Right lobe of liver (tissue), 6 donors: Measurements from ENCODE around the gene MSL3. TPM values are rescaled to one million over a fixed set of nuclear protein-coding genes. Genes with fewer than 3 reads are reported as not detected.
A peak's percentile ranks its signal among the peaks of the same experiment; 100 is the strongest.

Experiments used
- ATAC-seq, 4 donors: fragments of 200-7000 bp; cut with Tn5 transposase; one replicate each; pipeline ENCODE4 v1.9.1; 2020; ENCODE audit warnings: mild to moderate bottlenecking in 4 of 4, moderate library complexity in 4 of 4
- DNase-seq, 3 donors: peaks; one replicate each; pipeline ENCODE4 v3.0.0-alpha.2; 2020
- H3K27ac ChIP-seq, 3 donors: fragments of 200-600 bp; one replicate each; pipeline ENCODE4 v1.8.0; 2022
- H3K27me3 ChIP-seq, 2 donors: fragments of 200-600 bp; one replicate each; pipeline ENCODE4 v1.8.0; 2022
- H3K36me3 ChIP-seq, 4 donors: fragments of 200-600 bp; sonication (generic) in 1 of 4; one replicate each; pipeline versions ENCODE4 v1.5.1 to v1.8.0; 2017 to 2022; ENCODE audit warnings: control low read depth in 1 of 4
- H3K4me1 ChIP-seq, 4 donors: fragments of 200-600 bp; sonication (generic) in 1 of 4; one replicate each; pipeline versions ENCODE4 v1.5.1 to v1.8.0; 2017 to 2022; ENCODE audit warnings: control low read depth in 1 of 4
- H3K4me3 ChIP-seq, 3 donors: fragments of 200-600 bp; one replicate each; pipeline ENCODE4 v1.8.0; 2022
- H3K9me3 ChIP-seq, 4 donors: fragments of 200-600 bp; sonication (generic) in 1 of 4; one replicate each; pipeline versions ENCODE4 v1.5.1 to v1.8.0; 2017 to 2022; ENCODE audit warnings: control low read depth in 1 of 4
- POLR2A ChIP-seq: fragments of 450-650 bp; IDR thresholded peaks from one replicate; pipeline ENCODE4 v1.6.1; 2017; ENCODE audit warnings: antibody characterized with exemption, mild to moderate bottlenecking
- WGBS: methylation state at CpG from one replicate; pipeline ENCODE4 v1.1.6; 2018; ENCODE audit warnings: low coverage, low lambda C conversion rate; ENCODE audit not compliant: insufficient coverage; ENCODE audit errors: missing lambda C conversion rate; 5-methylcytosine and 5-hydroxymethylcytosine counted together
- intact Hi-C, 2 donors: fragments of 100-400 bp; cut with DNase I; formaldehyde crosslinking; loops; one replicate each; pipeline versions ENCODE4 v1.11.2 to v1.14.1; 2022
- total RNA-seq, 6 experiments: library from RNA; depleted of rRNA in 2 of 6; stranded (reverse); fragments of >200 nt in 2 of 6; fragmentation: NEBNext Ultra II Directional in 3 of 6; extraction: Animal tissue kit (Norgen Biotek cat#: 25700) in 3 of 6; gene quantifications; one replicate each; pipeline versions ENCODE4 v1.1.0 to v1.2.4, GENCODE V29; 2016 to 2023
- TF ChIP-seq, protein P1 (sequence below), 4 donors: fragments of 200-600 bp in 3 of 4; fragments of 450-650 bp in 1 of 4; IDR thresholded peaks; one replicate each; pipeline versions ENCODE4 v1.5.1 to v1.8.0; 2016 to 2022; ENCODE audit warnings: antibody characterized with exemption in 4 of 4, mild to moderate bottlenecking in 2 of 4
- donor health status: DM: no; HTN: yes; CAD: no.
- donor health status: DM: no; HTN: no; CAD: no.
- donor health status: DM: no; HTN: no; CAD: no.
- donor health status: DM: no; HTN: yes; CAD: no.
- donor health status: DM: no; HTN: yes; CAD: no.

Gene MSL3
- total RNA-seq, 6 experiments from 2014 or later = 6.4 to 15.7 (median 12.0) TPM

DNA sequence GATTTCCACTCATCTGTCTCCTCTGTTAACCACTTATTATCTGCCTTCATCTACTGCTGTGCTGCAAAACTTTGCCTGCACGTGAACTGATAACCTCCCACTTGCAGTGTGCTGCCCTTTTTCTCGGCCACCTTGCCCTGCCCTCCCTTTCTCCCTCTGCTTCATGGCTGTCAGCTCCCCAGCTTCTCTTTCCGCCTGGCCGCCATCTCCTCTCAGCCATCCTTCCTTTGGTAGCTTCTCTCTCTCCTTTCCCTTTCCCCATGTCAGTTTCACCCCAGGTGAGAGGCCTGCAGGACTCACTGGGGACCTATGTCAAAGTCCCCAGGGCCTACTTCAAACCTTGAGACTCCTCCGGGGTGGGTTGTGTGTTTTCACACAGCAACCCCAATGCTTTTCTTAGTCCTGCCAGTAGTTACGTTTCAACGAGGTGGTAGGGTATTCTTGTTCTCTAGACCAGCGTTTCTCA is 6.6 kb downstream of the MSL3 start:
- ATAC-seq = no peak
- Histone ChIP-seq H3K4me1 (no peaks in the 10 kb centered on the region), H3K27ac (no peak overlapping the region), H3K27me3 (no peaks in the 10 kb centered on the region), H3K9me3 (no peaks in the 10 kb centered on the region), H3K36me3 (peaks cover 0 to 22% (median 8%) of the 10 kb centered on the region in 4 donors), H3K4me3 (no peak overlapping the region)
- 64% methylated on average over 7 of the region's 8 CpGs for WGBS
- intact Hi-C loops = no loop called here
- no peak for DNase-seq
- TF ChIP-seq, protein P1, sequence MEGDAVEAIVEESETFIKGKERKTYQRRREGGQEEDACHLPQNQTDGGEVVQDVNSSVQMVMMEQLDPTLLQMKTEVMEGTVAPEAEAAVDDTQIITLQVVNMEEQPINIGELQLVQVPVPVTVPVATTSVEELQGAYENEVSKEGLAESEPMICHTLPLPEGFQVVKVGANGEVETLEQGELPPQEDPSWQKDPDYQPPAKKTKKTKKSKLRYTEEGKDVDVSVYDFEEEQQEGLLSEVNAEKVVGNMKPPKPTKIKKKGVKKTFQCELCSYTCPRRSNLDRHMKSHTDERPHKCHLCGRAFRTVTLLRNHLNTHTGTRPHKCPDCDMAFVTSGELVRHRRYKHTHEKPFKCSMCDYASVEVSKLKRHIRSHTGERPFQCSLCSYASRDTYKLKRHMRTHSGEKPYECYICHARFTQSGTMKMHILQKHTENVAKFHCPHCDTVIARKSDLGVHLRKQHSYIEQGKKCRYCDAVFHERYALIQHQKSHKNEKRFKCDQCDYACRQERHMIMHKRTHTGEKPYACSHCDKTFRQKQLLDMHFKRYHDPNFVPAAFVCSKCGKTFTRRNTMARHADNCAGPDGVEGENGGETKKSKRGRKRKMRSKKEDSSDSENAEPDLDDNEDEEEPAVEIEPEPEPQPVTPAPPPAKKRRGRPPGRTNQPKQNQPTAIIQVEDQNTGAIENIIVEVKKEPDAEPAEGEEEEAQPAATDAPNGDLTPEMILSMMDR (IDR thresholded peaks at IDR 0.05) = no peak
- TF ChIP-seq POLR2A = no peak

DNA sequence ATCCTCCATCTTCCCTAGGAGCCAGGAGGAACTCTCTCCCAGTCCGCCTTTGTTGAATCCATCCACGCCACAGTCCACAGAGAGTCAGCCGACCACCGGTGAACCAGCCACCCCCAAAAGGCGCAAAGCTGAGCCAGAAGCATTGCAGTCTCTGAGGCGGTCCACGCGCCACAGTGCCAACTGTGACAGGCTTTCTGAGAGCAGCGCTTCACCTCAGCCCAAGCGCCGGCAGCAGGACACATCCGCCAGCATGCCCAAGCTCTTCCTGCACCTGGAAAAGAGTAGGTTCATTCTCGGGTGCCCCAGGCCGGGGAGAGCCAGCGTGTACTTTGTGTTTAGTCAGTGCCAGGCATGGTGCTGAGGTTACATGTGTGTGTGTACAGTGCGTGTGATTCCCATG is 7.4 kb downstream of the MSL3 start:
- Histone ChIP-seq H3K4me3 (no peak overlapping the region), H3K27me3 (no peaks in the 10 kb centered on the region), H3K36me3 (peaks cover 0 to 22% (median 8%) of the 10 kb centered on the region in 4 donors), H3K9me3 (no peaks in the 10 kb centered on the region), H3K27ac (no peak overlapping the region), H3K4me1 (no peaks in the 10 kb centered on the region)
- DNase-seq = no peak
- WGBS = 73% methylated on average over 3 of the region's 16 CpGs
- intact Hi-C loops = no loop called here
- ATAC-seq = no peak
- no peak for TF ChIP-seq POLR2A
- TF ChIP-seq, protein P1 (IDR thresholded peaks at IDR 0.05) = no peak

GRCh38 chrX:11766487-11766886 is 8.4 kb downstream of the MSL3 start:
- Histone ChIP-seq H3K27ac (no peak overlapping the region), H3K4me3 (no peak overlapping the region), H3K4me1 (no peaks in the 10 kb centered on the region), H3K27me3 (no peaks in the 10 kb centered on the region), H3K9me3 (no peaks in the 10 kb centered on the region), H3K36me3 (peaks cover 0 to 22% (median 8%) of the 10 kb centered on the region in 4 donors)
- DNase-seq = no peak
- intact Hi-C loops = no loop called here
- WGBS = no CpG with 5 or more reads among the region's 9 CpGs
- TF ChIP-seq, protein P1 (IDR thresholded peaks at IDR 0.05) = no peak
- no peak for TF ChIP-seq POLR2A
- ATAC-seq = no peak

DNA sequence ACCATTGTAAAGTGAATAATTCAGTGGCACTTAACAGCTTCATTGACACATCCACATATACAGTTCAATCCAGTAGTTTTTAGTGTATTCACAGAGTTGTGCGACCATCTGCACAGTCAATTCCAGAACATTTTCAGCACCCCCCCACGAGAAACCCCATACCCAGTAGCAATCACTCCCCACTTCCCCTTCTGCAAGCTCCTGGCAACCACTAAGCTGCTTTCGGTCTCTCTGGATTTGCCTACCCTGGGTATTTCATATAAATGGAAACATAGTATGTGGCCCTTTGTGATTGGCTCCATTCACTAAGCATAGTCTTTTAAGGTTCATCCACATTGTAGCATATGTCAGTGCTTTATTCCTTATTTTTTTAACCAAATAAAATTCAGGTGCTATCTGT is 10.0 kb downstream of the MSL3 start:
- DNase-seq (no peak), ATAC-seq (peak in 1 of 4 donors; percentile 26)
- Histone ChIP-seq H3K4me3 (no peak overlapping the region), H3K27me3 (no peaks in the 10 kb centered on the region), H3K36me3 (peaks cover 0 to 16% (median 2%) of the 10 kb centered on the region in 4 donors), H3K27ac (no peak overlapping the region), H3K4me1 (no peaks in the 10 kb centered on the region), H3K9me3 (no peaks in the 10 kb centered on the region)
- TF ChIP-seq POLR2A = no peak
- TF ChIP-seq, protein P1 (IDR thresholded peaks at IDR 0.05) = no peak
- 49% methylated on average over 3 of the region's 3 CpGs for WGBS
- intact Hi-C loops = no loop called here

GRCh38 chrX:11770320-11770719 is 12.3 kb downstream of the MSL3 start:
- no peak overlapping the region for H3K4me3 ChIP-seq
- no peak overlapping the region for H3K27ac ChIP-seq
- peak; percentile 84 to 91 (median 87) for ATAC-seq
- H3K9me3 ChIP-seq = no peaks in the 10 kb centered on the region
- intact Hi-C loops = no loop called here
- H3K36me3 ChIP-seq = peaks cover 0 to 4% (median 0%) of the 10 kb centered on the region in 4 donors
- no peak for DNase-seq
- TF ChIP-seq, protein P1 (IDR thresholded peaks at IDR 0.05) = peak; percentile 77 to 87 (median 86)
- no peak for TF ChIP-seq POLR2A
- no peaks in the 10 kb centered on the region for H3K4me1 ChIP-seq
- no peaks in the 10 kb centered on the region for H3K27me3 ChIP-seq
- WGBS = 8% methylated on average over 11 of the region's 12 CpGs
